ENCODE measurements around the gene SYK.

DNA sequence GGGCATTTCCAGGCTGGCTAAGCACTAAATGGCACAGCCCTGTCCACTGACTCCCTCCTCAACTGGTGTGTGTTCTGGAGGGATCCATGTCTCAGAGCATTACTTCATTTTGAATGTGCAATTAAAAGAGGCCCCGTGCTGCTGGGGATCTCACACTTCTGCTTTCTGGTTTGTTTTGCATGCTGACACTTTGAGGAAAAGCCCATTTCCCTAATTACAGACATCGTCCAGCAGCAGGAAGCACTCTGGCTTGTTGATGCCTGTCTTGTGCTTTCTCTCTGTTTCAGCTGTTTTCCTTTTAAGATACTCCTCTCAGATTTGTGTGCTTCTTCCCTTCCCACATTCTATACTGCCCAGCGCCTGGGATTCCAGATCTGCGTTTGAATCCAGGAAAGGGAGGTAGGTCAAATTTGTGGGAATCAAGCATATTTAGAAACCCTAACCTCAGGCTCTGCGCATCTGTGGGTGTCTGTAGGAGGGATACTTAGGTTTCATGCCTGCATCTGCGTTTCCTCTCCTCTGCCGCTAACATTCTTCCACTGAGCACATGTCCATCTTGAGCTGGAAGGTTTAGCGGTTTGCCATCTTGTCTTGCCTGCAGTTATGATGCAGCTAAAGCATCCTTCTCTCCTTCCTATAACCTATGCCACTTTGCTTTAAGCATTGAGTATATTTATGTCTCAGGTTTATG is 25.7 kb downstream of the SYK start:
- TF ChIP-seq CTCF (conservative IDR thresholded peaks at IDR 0.05; ENCODE audit: low read depth, low read length) = no peak
- no peak for TF ChIP-seq POLR2A (IDR thresholded peaks at IDR 0.05; ENCODE audit: low read depth, low read length)
